Omental fat pad (tissue), 4 donors: ENCODE measurements around the gene FASTKD1. TPM values are rescaled to one million over a fixed set of nuclear protein-coding genes. Genes with fewer than 3 reads are reported as not detected.

Experiments
- ATAC-seq: fragments of 150-250 bp; one replicate; pipeline ENCODE4 v1.9.1; 2016; ENCODE audit warnings: mild to moderate bottlenecking, moderate library complexity; ENCODE audit not compliant: low FRiP score
- DNase-seq: peaks from one replicate; pipeline ENCODE4 v3.0.0-alpha.2; 2019; ENCODE audit warnings: low spot score
- total RNA-seq, 4 donors: library from RNA; depleted of rRNA; stranded (reverse); fragments of >200 nt; gene quantifications; one replicate each; pipeline ENCODE4 v1.1.0, GENCODE V29; 2016
- TF ChIP-seq, protein P1 (sequence below), 3 donors: fragments of 450-650 bp; IDR thresholded peaks; one replicate each; pipeline ENCODE4 v1.5.1; 2016 to 2017; ENCODE audit warnings: antibody characterized with exemption in 3 of 3, mild to moderate bottlenecking in 3 of 3, moderate library complexity in 2 of 3

FASTKD1 gene
- total RNA-seq, 4 donors from 2014 or later = 11.7 to 23.1 (median 16.9) TPM

DNA sequence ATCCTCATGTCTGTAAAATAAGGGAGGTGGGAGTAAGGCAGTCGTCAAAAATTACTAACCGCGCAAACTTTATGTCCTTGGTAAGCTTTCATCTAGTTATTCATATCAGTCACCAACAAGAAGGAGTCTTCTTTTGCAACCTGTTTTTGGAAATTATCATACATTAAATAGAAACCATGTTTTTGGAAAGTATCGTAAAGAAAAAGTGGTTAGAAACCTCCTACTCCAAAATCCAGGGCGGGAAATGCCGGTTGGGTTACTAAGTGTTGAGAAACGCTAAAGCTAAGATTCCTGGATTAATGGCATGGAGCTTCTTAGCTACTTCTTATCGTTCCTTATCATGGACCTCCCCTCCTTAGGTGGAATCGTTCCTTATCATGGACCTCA is 93.6 kb downstream of the FASTKD1 start:
- DNase-seq (no peak), ATAC-seq (no peak)

More for the DNA sequence above, 93.6 kb downstream of the FASTKD1 start:
- TF ChIP-seq, protein P1, sequence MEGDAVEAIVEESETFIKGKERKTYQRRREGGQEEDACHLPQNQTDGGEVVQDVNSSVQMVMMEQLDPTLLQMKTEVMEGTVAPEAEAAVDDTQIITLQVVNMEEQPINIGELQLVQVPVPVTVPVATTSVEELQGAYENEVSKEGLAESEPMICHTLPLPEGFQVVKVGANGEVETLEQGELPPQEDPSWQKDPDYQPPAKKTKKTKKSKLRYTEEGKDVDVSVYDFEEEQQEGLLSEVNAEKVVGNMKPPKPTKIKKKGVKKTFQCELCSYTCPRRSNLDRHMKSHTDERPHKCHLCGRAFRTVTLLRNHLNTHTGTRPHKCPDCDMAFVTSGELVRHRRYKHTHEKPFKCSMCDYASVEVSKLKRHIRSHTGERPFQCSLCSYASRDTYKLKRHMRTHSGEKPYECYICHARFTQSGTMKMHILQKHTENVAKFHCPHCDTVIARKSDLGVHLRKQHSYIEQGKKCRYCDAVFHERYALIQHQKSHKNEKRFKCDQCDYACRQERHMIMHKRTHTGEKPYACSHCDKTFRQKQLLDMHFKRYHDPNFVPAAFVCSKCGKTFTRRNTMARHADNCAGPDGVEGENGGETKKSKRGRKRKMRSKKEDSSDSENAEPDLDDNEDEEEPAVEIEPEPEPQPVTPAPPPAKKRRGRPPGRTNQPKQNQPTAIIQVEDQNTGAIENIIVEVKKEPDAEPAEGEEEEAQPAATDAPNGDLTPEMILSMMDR (IDR thresholded peaks at IDR 0.05) = no peak

Other genes with a start within 250 kb of the FASTKD1 start
- gene LRP2, start 211.3 kb downstream of the FASTKD1 start, total RNA-seq = 10 to 100 TPM in 3 of 4 donors, not detected in 1; 12.2 to 58.3 (median 14.1) TPM
- gene BBS5, start 94.4 kb downstream of the FASTKD1 start, total RNA-seq = 10 to 100 TPM in 1 of 4 donors, 1 to 10 TPM in 3; 4.3 to 11.3 (median 6.0) TPM
- 1 to 10 TPM in 1 of 4 donors, under 1 TPM in 2, not detected in 1; 0.19 to 1.4 (median 0.72) TPM for gene KLHL41, start 64.2 kb downstream of the FASTKD1 start, total RNA-seq
- 10 to 100 TPM; 30.2 to 32.5 (median 30.7) TPM for gene PPIG, start 10.5 kb upstream of the FASTKD1 start, total RNA-seq
- gene CFAP210, start 120.5 kb upstream of the FASTKD1 start, total RNA-seq = under 1 TPM in 2 of 4 donors, not detected in 2; 0.24 to 0.46 TPM
- 10 to 100 TPM in 3 of 4 donors, 1 to 10 TPM in 1; 2.0 to 27.7 (median 12.5) TPM for gene PHOSPHO2, start 120.6 kb upstream of the FASTKD1 start, total RNA-seq
- gene KLHL23, start 160.0 kb upstream of the FASTKD1 start, total RNA-seq = 10 to 100 TPM in 1 of 4 donors, 1 to 10 TPM in 3; 6.4 to 13.1 (median 8.2) TPM
- 100 to 1,000 TPM in 2 of 4 donors, 10 to 100 TPM in 2; 70.3 to 246 (median 111) TPM for gene SSB, start 225.0 kb upstream of the FASTKD1 start, total RNA-seq